DND-41 (cell line): ENCODE data around the gene FNDC3B.

ENCODE experiments used
- EZH2 ChIP-seq: IDR thresholded peaks from 3 replicates; pipeline ENCODE4 v1.6.1; 2012; ENCODE audit warnings: borderline replicate concordance, low read depth, mild to moderate bottlenecking, moderate library complexity, low read length, inconsistent platforms; ENCODE audit not compliant: severe bottlenecking
- TF ChIP-seq, protein P1 (sequence below): IDR thresholded peaks from 2 replicates; pipeline ENCODE4 v1.5.1; 2012; ENCODE audit warnings: borderline replicate concordance, low read length, moderate library complexity, mild to moderate bottlenecking; ENCODE audit not compliant: poor library complexity, severe bottlenecking; ENCODE audit errors: extremely low read depth

DNA sequence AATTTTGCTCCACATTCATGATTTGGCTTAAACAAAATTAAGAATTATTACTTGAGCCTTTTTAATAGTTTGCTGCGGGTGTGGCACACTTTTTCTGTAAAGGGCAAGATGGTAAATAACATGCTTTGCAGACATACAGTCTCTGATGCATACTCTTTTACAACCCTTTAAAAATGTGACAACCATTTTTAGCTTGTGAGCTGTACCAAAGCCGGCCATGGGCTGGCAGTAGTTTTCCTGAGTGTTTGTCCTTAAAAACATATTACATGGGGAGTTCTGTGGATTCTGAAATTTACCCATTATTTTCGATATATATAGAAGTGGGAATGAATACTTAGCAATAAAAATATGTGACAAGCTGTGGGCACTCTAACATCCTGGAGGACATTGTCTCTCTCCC, 163.4 kb downstream of the FNDC3B start:
- TF ChIP-seq, protein P1, sequence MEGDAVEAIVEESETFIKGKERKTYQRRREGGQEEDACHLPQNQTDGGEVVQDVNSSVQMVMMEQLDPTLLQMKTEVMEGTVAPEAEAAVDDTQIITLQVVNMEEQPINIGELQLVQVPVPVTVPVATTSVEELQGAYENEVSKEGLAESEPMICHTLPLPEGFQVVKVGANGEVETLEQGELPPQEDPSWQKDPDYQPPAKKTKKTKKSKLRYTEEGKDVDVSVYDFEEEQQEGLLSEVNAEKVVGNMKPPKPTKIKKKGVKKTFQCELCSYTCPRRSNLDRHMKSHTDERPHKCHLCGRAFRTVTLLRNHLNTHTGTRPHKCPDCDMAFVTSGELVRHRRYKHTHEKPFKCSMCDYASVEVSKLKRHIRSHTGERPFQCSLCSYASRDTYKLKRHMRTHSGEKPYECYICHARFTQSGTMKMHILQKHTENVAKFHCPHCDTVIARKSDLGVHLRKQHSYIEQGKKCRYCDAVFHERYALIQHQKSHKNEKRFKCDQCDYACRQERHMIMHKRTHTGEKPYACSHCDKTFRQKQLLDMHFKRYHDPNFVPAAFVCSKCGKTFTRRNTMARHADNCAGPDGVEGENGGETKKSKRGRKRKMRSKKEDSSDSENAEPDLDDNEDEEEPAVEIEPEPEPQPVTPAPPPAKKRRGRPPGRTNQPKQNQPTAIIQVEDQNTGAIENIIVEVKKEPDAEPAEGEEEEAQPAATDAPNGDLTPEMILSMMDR: no peak
- TF ChIP-seq EZH2: no peak
